ENCODE results near the gene ZNF311. TPM values are rescaled to one million over a fixed set of nuclear protein-coding genes. Genes with fewer than 3 reads are reported as not detected.
A peak's percentile ranks its signal among the peaks of the same experiment; 100 is the strongest.

Gene ZNF311
- total and polyA plus RNA-seq, 7 experiments from 2014 or later, result 0.08 to 0.73 (median 0.47) TPM

DNA sequence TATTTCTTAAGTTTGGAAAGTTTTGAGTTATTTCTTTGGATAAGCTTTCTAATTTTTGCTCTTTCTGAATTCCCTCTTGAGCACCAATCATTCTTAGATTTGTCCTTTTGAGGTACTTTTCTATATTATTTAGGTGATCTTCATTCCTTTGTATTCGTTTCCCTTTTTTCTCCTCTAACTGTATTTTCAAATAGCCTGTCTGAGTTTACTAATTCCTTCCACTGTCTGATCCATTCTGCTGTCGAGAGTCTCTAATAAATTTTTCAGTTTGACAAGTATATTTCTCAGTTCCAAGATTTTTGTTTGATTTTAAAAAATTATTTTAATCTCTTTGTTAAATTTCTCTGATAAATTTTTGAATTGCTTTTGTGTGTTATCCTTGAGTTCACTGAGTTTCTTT, 16.3 kb upstream of the ZNF311 start:
- Histone ChIP-seq H3K36me3 (ENCODE audit: control insufficient read depth in 2 of 3, insufficient read depth in 3 of 3, low read length in 3 of 3) (no peaks in the 10 kb centered on the region), H3K9me3 (ENCODE audit: control insufficient read depth in 2 of 3, low read length in 3 of 3) (no peaks in the 10 kb centered on the region), H3K4me3 (ENCODE audit: low read length) (no peak overlapping the region), H3K4me1 (ENCODE audit: control insufficient read depth in 2 of 2, insufficient read depth in 2 of 2, low read length in 2 of 2) (peaks cover 0 to 2% of the 10 kb centered on the region in 2 donors), H3K27ac (ENCODE audit: low read depth, low read length) (no peak overlapping the region), H3K27me3 (ENCODE audit: control insufficient read depth in 2 of 2, insufficient read depth in 2 of 2, low read length in 2 of 2) (peaks cover 0 to 9% of the 10 kb centered on the region in 2 donors)
- peaks cover 6 to 9% (median 9%) of the 10 kb centered on the region in 7 donors for H3K4me1 Mint-ChIP-seq
- no peak overlapping the region for H3K27ac Mint-ChIP-seq
- peaks cover 0 to 6% (median 0%) of the 10 kb centered on the region in 11 donors for H3K9me3 Mint-ChIP-seq
- peaks cover 31 to 52% (median 36%) of the 10 kb centered on the region in 5 donors for H3K27me3 Mint-ChIP-seq
- H3K4me3 Mint-ChIP-seq, result no peak overlapping the region
- no peak for ATAC-seq
- DNase-seq, result no peak
- H3K36me3 Mint-ChIP-seq, result peaks cover 0 to 4% (median 0%) of the 10 kb centered on the region in 5 donors
- CTCF ChIA-PET, result interaction anchor here (1.3 to 6.1 kb wide), 2 partner anchors 184 to 337 kb away, joined by 4 to 25 read pairs; no protein-coding TSS in a partner anchor
- POLR2A ChIA-PET, result interaction anchor here (0.7 kb wide), 1 partner anchor 10 kb away, joined by 4 read pairs; no protein-coding TSS in a partner anchor
- intact Hi-C loops (cut with micrococcal nuclease), result no loop called here

DNA sequence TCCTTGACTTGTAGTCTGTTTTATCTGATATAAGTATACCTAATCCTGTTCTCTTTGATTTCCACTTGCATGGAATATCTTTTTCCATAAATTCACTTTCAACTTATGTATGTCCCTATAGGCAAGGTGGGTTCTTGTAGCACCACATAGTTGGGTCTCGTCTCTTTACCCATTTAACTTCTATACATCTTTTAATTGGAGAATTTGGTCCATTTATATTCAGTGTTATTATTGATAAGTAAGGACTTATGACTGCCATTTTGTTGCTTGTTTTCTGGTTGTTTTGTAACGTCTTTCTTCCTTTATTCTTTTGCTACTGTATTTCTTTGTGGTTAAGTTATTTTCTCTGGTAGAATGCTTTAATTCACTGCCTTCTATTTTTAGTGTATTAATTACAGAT, 14.5 kb upstream of the ZNF311 start:
- Histone ChIP-seq H3K27ac (ENCODE audit: low read depth, low read length) (no peak overlapping the region), H3K36me3 (ENCODE audit: control insufficient read depth in 2 of 3, insufficient read depth in 3 of 3, low read length in 3 of 3) (no peaks in the 10 kb centered on the region), H3K27me3 (ENCODE audit: control insufficient read depth in 2 of 2, insufficient read depth in 2 of 2, low read length in 2 of 2) (no peaks in the 10 kb centered on the region), H3K9me3 (ENCODE audit: control insufficient read depth in 2 of 3, low read length in 3 of 3) (no peaks in the 10 kb centered on the region), H3K4me3 (ENCODE audit: low read length) (no peak overlapping the region), H3K4me1 (ENCODE audit: control insufficient read depth in 2 of 2, insufficient read depth in 2 of 2, low read length in 2 of 2) (peaks cover 0 to 5% of the 10 kb centered on the region in 2 donors)
- POLR2A ChIA-PET, result no interaction called here
- ATAC-seq, result no peak
- Mint-ChIP-seq H3K4me1 (peaks cover 13 to 18% (median 16%) of the 10 kb centered on the region in 7 donors), H3K9me3 (peaks cover 0 to 10% (median 4%) of the 10 kb centered on the region in 11 donors), H3K27me3 (peaks cover 20 to 42% (median 23%) of the 10 kb centered on the region in 5 donors), H3K4me3 (no peak overlapping the region), H3K27ac (no peak overlapping the region), H3K36me3 (peaks cover 0 to 4% (median 0%) of the 10 kb centered on the region in 5 donors)
- no peak for DNase-seq
- intact Hi-C loops (cut with micrococcal nuclease), result loop anchor here in 1 of 2 donors (10.0 kb wide), 2 partner anchors 685 to 1115 kb away; partner anchors contain the start of gene ZSCAN31
- CTCF ChIA-PET, result interaction anchor here (6.1 kb wide), 1 partner anchor 182 kb away, joined by 25 read pairs; no protein-coding TSS in a partner anchor

DNA sequence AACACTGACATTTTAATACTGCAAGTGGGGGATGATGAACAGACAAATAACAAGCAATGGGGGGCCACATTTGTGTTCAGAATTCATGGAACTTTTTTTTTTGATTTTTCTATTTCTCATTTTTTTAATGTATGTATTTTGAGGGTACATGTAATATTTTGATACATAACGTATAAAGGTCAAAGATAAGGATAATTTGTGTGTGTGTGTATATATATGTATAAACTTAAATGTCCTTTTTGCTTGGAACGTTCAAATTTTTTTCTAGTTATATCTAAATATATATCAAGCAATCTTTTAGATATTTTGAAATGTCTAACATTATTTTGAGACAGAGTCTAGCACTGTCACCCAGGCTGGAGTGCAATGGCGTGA, 12.3 kb upstream of the ZNF311 start:
- H3K27me3 Mint-ChIP-seq, result peaks cover 9 to 40% (median 23%) of the 10 kb centered on the region in 5 donors
- no peak overlapping the region for H3K27ac ChIP-seq (ENCODE audit: low read depth, low read length)
- H3K4me1 ChIP-seq (ENCODE audit: control insufficient read depth in 2 of 2, insufficient read depth in 2 of 2, low read length in 2 of 2), result peaks cover 0 to 5% of the 10 kb centered on the region in 2 donors
- H3K9me3 ChIP-seq (ENCODE audit: control insufficient read depth in 2 of 3, low read length in 3 of 3), result no peaks in the 10 kb centered on the region
- H3K4me3 Mint-ChIP-seq, result peak overlapping the region in 9 of 10 donors; percentile 83 to 94 (median 91)
- peak overlapping the region in 3 of 9 donors; percentile 44 to 87 (median 85) for H3K27ac Mint-ChIP-seq
- ChIA-PET POLR2A (no interaction called here), CTCF (interaction anchor here (0.5 to 6.1 kb wide), 2 partner anchors 17 to 180 kb away, joined by 3 to 25 read pairs; no protein-coding TSS in a partner anchor)
- peaks cover 0 to 4% (median 0%) of the 10 kb centered on the region in 5 donors for H3K36me3 Mint-ChIP-seq
- H3K9me3 Mint-ChIP-seq, result peaks cover 0 to 10% (median 4%) of the 10 kb centered on the region in 11 donors
- no peaks in the 10 kb centered on the region for H3K27me3 ChIP-seq (ENCODE audit: control insufficient read depth in 2 of 2, insufficient read depth in 2 of 2, low read length in 2 of 2)
- peaks cover 13 to 18% (median 16%) of the 10 kb centered on the region in 7 donors for H3K4me1 Mint-ChIP-seq
- no peak overlapping the region for H3K4me3 ChIP-seq (ENCODE audit: low read length)
- intact Hi-C loops (cut with micrococcal nuclease), result loop anchor here (1.0 to 10.0 kb wide), 6 partner anchors 12 to 1113 kb away; partner anchors contain the start of genes ZNF311 (in 1 of the 2) and ZSCAN31 (in 1 of the 2)
- H3K36me3 ChIP-seq (ENCODE audit: control insufficient read depth in 2 of 3, insufficient read depth in 3 of 3, low read length in 3 of 3), result no peaks in the 10 kb centered on the region
- ATAC-seq (no peak), DNase-seq (no peak)

DNA sequence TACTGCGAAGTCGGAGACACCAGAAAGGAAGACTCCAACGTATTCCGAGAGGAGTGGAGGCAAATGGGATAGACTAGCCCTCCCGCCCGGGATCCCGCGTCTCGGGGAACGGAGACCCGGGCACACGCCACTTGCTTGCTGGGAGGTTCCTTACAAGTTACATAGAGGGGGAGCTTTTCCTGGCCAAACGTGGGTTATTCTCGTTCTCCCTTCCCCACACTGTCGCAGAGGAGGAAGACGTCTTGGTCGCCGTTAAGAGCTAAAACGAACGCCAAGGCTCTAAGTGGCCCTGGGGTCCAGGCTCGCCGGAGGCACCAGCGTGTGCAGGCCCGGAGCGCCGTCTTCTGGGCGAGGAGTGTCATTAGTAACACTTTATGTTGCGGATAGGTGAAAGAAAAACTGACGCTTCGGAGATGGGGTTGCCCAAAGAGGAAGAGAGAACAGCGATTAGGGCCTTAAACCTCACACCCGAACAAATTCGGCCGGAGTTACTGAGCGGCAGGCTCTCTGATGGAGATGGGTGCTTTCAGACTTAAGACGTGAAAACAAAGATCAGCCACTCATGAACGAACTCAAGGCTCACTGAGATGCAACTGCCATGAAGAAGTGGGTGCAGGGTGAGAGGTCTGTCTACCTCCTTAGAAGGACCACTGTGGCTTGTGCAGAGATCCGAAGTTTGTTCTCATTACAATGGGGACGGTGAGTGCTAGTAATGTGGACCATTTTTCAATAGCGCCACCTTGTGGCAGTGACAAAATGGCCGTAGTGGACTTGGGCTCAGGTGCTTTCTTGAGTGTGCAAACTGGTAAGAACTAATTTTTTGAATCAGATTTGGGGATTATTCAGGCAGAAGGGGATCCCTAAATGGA, 11.7 kb upstream of the ZNF311 start:
- CTCF ChIA-PET, result interaction anchor here (0.6 to 6.9 kb wide), 25 partner anchors 10 to 1826 kb away, joined by 3 to 108 read pairs (median 4); partner anchors contain the start of gene OR2H2
- H3K27ac ChIP-seq (ENCODE audit: low read depth, low read length), result peak overlapping the region; percentile 40
- H3K27me3 Mint-ChIP-seq, result peaks cover 4 to 33% (median 17%) of the 10 kb centered on the region in 5 donors
- peaks cover 0 to 5% (median 3%) of the 10 kb centered on the region in 11 donors for H3K9me3 Mint-ChIP-seq
- intact Hi-C loops (cut with micrococcal nuclease), result loop anchor here (1.0 to 10.0 kb wide), 15 partner anchors 11 to 1112 kb away; partner anchors contain the start of genes TRIM27 (in 1 of the 2), ZNF311 (in 1 of the 2) and ZSCAN31 (in 1 of the 2)
- peaks cover 13 to 22% (median 19%) of the 10 kb centered on the region in 7 donors for H3K4me1 Mint-ChIP-seq
- DNase-seq, result peak; percentile 58 to 81 (median 76)
- peak overlapping the region; percentile 44 to 87 (median 82) for H3K27ac Mint-ChIP-seq
- H3K36me3 Mint-ChIP-seq, result no peaks in the 10 kb centered on the region
- peak overlapping the region; percentile 87 for H3K4me3 ChIP-seq (ENCODE audit: low read length)
- H3K9me3 ChIP-seq (ENCODE audit: control insufficient read depth in 2 of 3, low read length in 3 of 3), result no peaks in the 10 kb centered on the region
- peak overlapping the region; percentile 83 to 94 (median 92) for H3K4me3 Mint-ChIP-seq
- peak; percentile 88 for ATAC-seq
- POLR2A ChIA-PET, result interaction anchor here (0.5 to 4.1 kb wide), 11 partner anchors 15 to 436 kb away, joined by 3 to 24 read pairs (median 4); no protein-coding TSS in a partner anchor
- H3K4me1 ChIP-seq (ENCODE audit: control insufficient read depth in 2 of 2, insufficient read depth in 2 of 2, low read length in 2 of 2), result peaks cover 3 to 5% of the 10 kb centered on the region in 2 donors
- H3K27me3 ChIP-seq (ENCODE audit: control insufficient read depth in 2 of 2, insufficient read depth in 2 of 2, low read length in 2 of 2), result no peaks in the 10 kb centered on the region
- H3K36me3 ChIP-seq (ENCODE audit: control insufficient read depth in 2 of 3, insufficient read depth in 3 of 3, low read length in 3 of 3), result no peaks in the 10 kb centered on the region

DNA sequence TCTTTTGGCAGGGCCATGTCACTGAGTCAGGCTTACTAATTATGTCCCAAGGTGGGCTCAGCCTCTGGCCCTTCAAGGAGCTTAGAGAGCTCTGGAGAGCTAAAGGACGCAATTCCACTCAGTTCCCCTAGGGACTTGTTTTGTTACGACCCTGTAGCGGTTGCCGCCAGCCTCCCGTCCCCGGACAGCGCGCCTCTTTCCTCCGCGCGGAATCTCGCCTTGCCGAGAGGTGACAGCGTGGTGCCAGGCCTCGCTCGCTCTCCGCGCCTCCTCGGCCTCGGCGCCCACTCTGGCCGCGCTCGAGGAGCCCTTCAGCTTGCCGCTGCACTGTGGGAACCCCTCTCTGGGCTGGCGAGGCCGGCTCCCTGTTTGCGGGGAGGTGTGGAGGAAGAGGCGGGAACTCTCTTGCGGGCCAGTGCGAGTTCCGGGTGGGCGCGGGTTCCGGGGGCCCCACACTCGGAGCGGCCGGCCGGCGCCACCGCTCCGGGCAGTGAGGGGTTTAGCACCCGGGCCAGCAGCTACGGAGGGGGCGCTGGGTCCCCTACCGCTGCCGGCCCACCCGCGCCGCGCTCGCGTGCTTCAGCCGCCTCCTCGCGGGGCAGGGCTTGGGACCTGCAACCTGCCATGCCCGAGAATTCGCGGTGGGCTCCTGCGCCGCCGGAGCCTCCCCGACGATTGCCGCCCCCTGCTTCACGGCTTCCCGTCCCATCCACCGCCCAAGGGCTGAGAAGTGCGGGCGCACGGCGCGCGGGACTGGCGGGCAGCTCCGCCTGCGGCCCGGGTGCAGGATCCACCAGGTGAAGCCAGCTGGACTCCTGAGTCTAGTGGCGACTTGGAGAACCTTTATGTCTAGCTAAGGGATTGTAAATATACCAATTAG, 9.9 kb upstream of the ZNF311 start:
- Histone ChIP-seq H3K4me1 (ENCODE audit: control insufficient read depth in 2 of 2, insufficient read depth in 2 of 2, low read length in 2 of 2) (peaks cover 4 to 5% of the 10 kb centered on the region in 2 donors), H3K27me3 (ENCODE audit: control insufficient read depth in 2 of 2, insufficient read depth in 2 of 2, low read length in 2 of 2) (no peaks in the 10 kb centered on the region), H3K27ac (ENCODE audit: low read depth, low read length) (no peak overlapping the region), H3K36me3 (ENCODE audit: control insufficient read depth in 2 of 3, insufficient read depth in 3 of 3, low read length in 3 of 3) (no peaks in the 10 kb centered on the region), H3K9me3 (ENCODE audit: control insufficient read depth in 2 of 3, low read length in 3 of 3) (no peaks in the 10 kb centered on the region), H3K4me3 (ENCODE audit: low read length) (no peak overlapping the region)
- Mint-ChIP-seq H3K27ac (no peak overlapping the region), H3K4me3 (peak overlapping the region in 8 of 10 donors; percentile 33 to 94 (median 89)), H3K27me3 (peaks cover 0 to 34% (median 21%) of the 10 kb centered on the region in 5 donors), H3K9me3 (peaks cover 0 to 4% (median 3%) of the 10 kb centered on the region in 11 donors), H3K36me3 (peaks cover 0 to 2% (median 0%) of the 10 kb centered on the region in 5 donors), H3K4me1 (peaks cover 18 to 33% (median 28%) of the 10 kb centered on the region in 7 donors)
- CTCF ChIA-PET, result interaction anchor here (1.5 to 6.9 kb wide), 5 partner anchors 166 to 519 kb away, joined by 3 to 108 read pairs (median 9); no protein-coding TSS in a partner anchor
- ATAC-seq, result no peak
- DNase-seq, result no peak
- intact Hi-C loops (cut with micrococcal nuclease), result loop anchor here in 1 of 2 donors (10.0 kb wide), 2 partner anchors 680 to 1110 kb away; partner anchors contain the start of gene ZSCAN31
- POLR2A ChIA-PET, result interaction anchor here (0.9 to 4.1 kb wide), 6 partner anchors 33 to 1143 kb away, joined by 3 to 24 read pairs (median 5); a partner anchor contains a TSS
